IMR-90 (cell line): ENCODE measurements around the gene COL6A5. TPM values are rescaled to one million over a fixed set of nuclear protein-coding genes. Genes with fewer than 3 reads are reported as not detected.

ENCODE experiments used
- ATAC-seq: fragments of 200-7000 bp; cut with Tn5 transposase; 2 replicates; pipeline ENCODE4 v1.9.1; 2020; ENCODE audit warnings: low read depth, mild to moderate bottlenecking, moderate library complexity
- BruUV-seq: library from RNA; stranded (reverse); fragments of 400-500 nt; replicated peaks from 2 replicates; lab custom pipeline; 2021; lab: Mats Ljungman, UMichigan
- CTCF ChIA-PET: fragments of 300-600 bp; formaldehyde crosslinking; extraction: SDS; loops from one replicate; lab custom pipeline; 2021; ENCODE audit warnings: antibody characterized with exemption; lab: Yijun Ruan, JAX
- POLR2A ChIA-PET: fragments of 300-600 bp; sonication (Branson Sonifier 250); formaldehyde crosslinking; loops from one replicate; lab custom pipeline; 2022; ENCODE audit warnings: antibody characterized with exemption; ENCODE audit not compliant: unreplicated experiment; lab: Charles Lee
- DNase-seq: peaks from one replicate; pipeline ENCODE4 v3.0.0; 2013
- H2AFZ ChIP-seq: replicated peaks from 2 replicates; pipeline ENCODE3; 2013; ENCODE audit warnings: low read length, mild to moderate bottlenecking; ENCODE audit not compliant: poor library complexity
- H2AK5ac ChIP-seq: 2 replicates; pipeline ENCODE4 v1.6.1; 2013; ENCODE audit warnings: low read depth, low read length, inconsistent platforms
- H2AK9ac ChIP-seq: replicated peaks from 2 replicates; pipeline ENCODE3; 2013; ENCODE audit warnings: mild to moderate bottlenecking, low read depth, low read length, moderate library complexity; ENCODE audit not compliant: poor library complexity
- H2BK120ac ChIP-seq: 2 replicates; pipeline ENCODE4 v1.6.1; 2013; ENCODE audit warnings: low read depth, low read length, inconsistent platforms
- H2BK15ac ChIP-seq: 3 replicates; pipeline ENCODE4 v1.6.1; 2013; ENCODE audit warnings: low read depth, low read length, inconsistent platforms
- H2BK20ac ChIP-seq: 2 replicates; pipeline ENCODE4 v1.6.1; 2013; ENCODE audit warnings: low read depth, mild to moderate bottlenecking, inconsistent platforms, low read length, moderate library complexity
- H2BK5ac ChIP-seq: 2 replicates; pipeline ENCODE4 v1.6.1; 2013; ENCODE audit warnings: mild to moderate bottlenecking, low read depth, low read length, inconsistent platforms; ENCODE audit not compliant: poor library complexity, severe bottlenecking
- H3K14ac ChIP-seq: replicated peaks from 2 replicates; pipeline ENCODE4 v1.6.1; 2013; ENCODE audit warnings: low read depth, low read length, inconsistent platforms
- H3K18ac ChIP-seq: 2 replicates; pipeline ENCODE4 v1.6.1; 2013; ENCODE audit warnings: low read depth, low read length, control low read depth
- H3K23ac ChIP-seq: 2 replicates; pipeline ENCODE4 v1.6.1; 2013; ENCODE audit warnings: low read depth, low read length, inconsistent platforms
- H3K27ac ChIP-seq: 2 replicates; pipeline ENCODE4 v1.5.1; 2013; ENCODE audit warnings: mild to moderate bottlenecking, control low read depth, low read length; ENCODE audit not compliant: insufficient read depth
- H3K27me3 ChIP-seq: 2 replicates; pipeline ENCODE4 v1.6.1; 2013; ENCODE audit warnings: low read length; ENCODE audit not compliant: control insufficient read depth, insufficient read depth
- H3K36me3 ChIP-seq: 2 replicates; pipeline ENCODE4 v1.6.1; 2013; ENCODE audit warnings: low read length, mixed read lengths; ENCODE audit not compliant: control insufficient read depth, insufficient read depth
- H3K4ac ChIP-seq: 2 replicates; pipeline ENCODE4 v1.6.1; 2013; ENCODE audit warnings: low read depth, low read length, inconsistent platforms
- H3K4me1 ChIP-seq: 2 replicates; pipeline ENCODE4 v1.6.1; 2013; ENCODE audit warnings: low read length, mixed read lengths; ENCODE audit not compliant: control insufficient read depth, insufficient read depth
- H3K4me2 ChIP-seq: 2 replicates; pipeline ENCODE4 v1.6.1; 2013; ENCODE audit warnings: low read depth, mild to moderate bottlenecking, control low read depth, low read length, moderate library complexity
- H3K4me3 ChIP-seq: 2 replicates; pipeline ENCODE4 v1.5.1; 2013; ENCODE audit warnings: low read depth, mild to moderate bottlenecking, control low read depth, low read length, moderate library complexity; ENCODE audit not compliant: insufficient read depth
- H3K56ac ChIP-seq: 2 replicates; pipeline ENCODE4 v1.6.1; 2013; ENCODE audit warnings: low read length, inconsistent platforms; ENCODE audit not compliant: insufficient read depth; ENCODE audit errors: extremely low read depth
- H3K79me1 ChIP-seq, 2 experiments: 2 replicates each; pipeline ENCODE4 v1.6.1; 2013; ENCODE audit warnings: low read length in 2 of 2, inconsistent platforms in 1 of 2, low read depth in 1 of 2
- H3K9ac ChIP-seq: 2 replicates; pipeline ENCODE4 v1.6.1; 2013; ENCODE audit warnings: low read depth, low read length, control low read depth
- H3K9me1 ChIP-seq: 2 replicates; pipeline ENCODE4 v1.6.1; 2013; ENCODE audit warnings: low read length, inconsistent platforms; ENCODE audit not compliant: insufficient read depth
- H3K9me3 ChIP-seq: 2 replicates; pipeline ENCODE4 v1.6.1; 2013; ENCODE audit warnings: low read length; ENCODE audit not compliant: control insufficient read depth, insufficient read depth
- H4K20me1 ChIP-seq: 2 replicates; pipeline ENCODE4 v1.6.1; 2013; ENCODE audit warnings: low read length, inconsistent platforms; ENCODE audit not compliant: insufficient read depth
- H4K5ac ChIP-seq: 2 replicates; pipeline ENCODE4 v1.6.1; 2013; ENCODE audit warnings: mild to moderate bottlenecking, low read depth, low read length, control low read depth
- H4K8ac ChIP-seq, 2 experiments: 2 replicates each; pipeline ENCODE4 v1.6.1; 2013; ENCODE audit warnings: low read depth in 2 of 2, low read length in 2 of 2, control low read depth in 1 of 2, inconsistent platforms in 1 of 2
- H4K91ac ChIP-seq: 2 replicates; pipeline ENCODE4 v1.6.1; 2013; ENCODE audit warnings: low read depth, low read length, inconsistent platforms; ENCODE audit not compliant: insufficient read depth
- CHD1 ChIP-seq: IDR thresholded peaks from 2 replicates; pipeline ENCODE4 v1.6.1; 2012; ENCODE audit warnings: low read depth, low read length, improper control_type of control experiment
- MAFK ChIP-seq: IDR thresholded peaks from 2 replicates; pipeline ENCODE4 v1.6.1; 2012; ENCODE audit warnings: low read depth, low read length, improper control_type of control experiment
- POLR2A ChIP-seq: IDR thresholded peaks from 2 replicates; pipeline ENCODE4 v1.6.1; 2012; ENCODE audit warnings: mild to moderate bottlenecking, low read depth, low read length
- RAD21 ChIP-seq: IDR thresholded peaks from 2 replicates; pipeline ENCODE4 v1.6.1; 2012; ENCODE audit warnings: low read length, improper control_type of control experiment
- WGBS, 2 experiments: methylation state at CpG; one replicate each; pipeline versions ENCODE4 v1.1.5 to v1.1.7; 2013; ENCODE audit warnings: missing lambda C conversion rate in 2 of 2; ENCODE audit not compliant: insufficient read length in 1 of 2; ENCODE audit errors: extremely low coverage in 2 of 2; 5-methylcytosine and 5-hydroxymethylcytosine counted together
- dilution Hi-C: fragments of 300-500 bp; cut with HindIII; formaldehyde crosslinking; loops from one replicate; pipeline ENCODE4 v1.14.3; 2018; ENCODE audit warnings: low sequenced_read_pairs; ENCODE audit not compliant: unreplicated experiment
- in situ Hi-C: fragments of 300-500 bp; cut with MboI; formaldehyde crosslinking; loops from 3 replicates; pipeline ENCODE4 v1.14.3; 2019; ENCODE audit warnings: low sequenced_read_pairs, inconsistent platforms, mixed read lengths
- intact Hi-C: fragments of 100-400 bp; cut with micrococcal nuclease; formaldehyde crosslinking; loops from 2 replicates; pipeline ENCODE4 v1.10.0; 2022
- polyA plus RNA-seq, 3 experiments: library from polyadenylated mRNA; depleted of rRNA; stranded (reverse); fragments of >200 nt; gene quantifications; 2 replicates each; pipeline ENCODE4 v1.2.3, GENCODE V29; 2012; ENCODE audit warnings: low replicate concordance in 1 of 3
- total RNA-seq: library from RNA; depleted of rRNA; stranded (reverse); fragments of >200 nt; gene quantifications from 2 replicates; pipeline ENCODE4 v1.2.3, GENCODE V29; 2012

The COL6A5 gene
- total and polyA plus RNA-seq, 2 of the 4 experiments (the other 2 are of a cell fraction), result not detected

DNA sequence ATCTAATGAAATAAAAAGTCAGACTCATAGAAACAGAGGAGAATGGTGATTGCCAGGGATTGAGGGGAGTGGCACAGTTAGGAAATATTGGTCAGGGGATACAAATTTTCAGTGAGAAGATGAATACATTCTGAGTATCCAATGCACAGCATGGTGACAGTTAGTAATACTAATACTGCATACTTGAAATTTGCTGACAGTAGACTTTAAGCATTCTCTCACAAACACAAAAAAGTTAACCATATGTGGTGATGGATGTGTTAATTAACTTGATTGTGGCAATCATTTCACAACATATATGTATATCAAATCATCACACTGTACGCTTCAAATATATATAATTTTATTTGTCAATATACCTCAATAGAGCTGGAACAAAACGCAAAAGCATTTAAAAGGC, 162.3 kb downstream of the COL6A5 start:
- Histone ChIP-seq H4K20me1 (no peaks in the 10 kb centered on the region), H4K5ac (no peak overlapping the region), H3K4me1 (no peaks in the 10 kb centered on the region), H3K4me2 (no peak overlapping the region), H2BK120ac (no peak overlapping the region), H3K23ac (no peak overlapping the region), H3K27ac (no peak overlapping the region), H3K9me3 (no peaks in the 10 kb centered on the region), H3K36me3 (no peaks in the 10 kb centered on the region), H3K9ac (no peak overlapping the region), H2AFZ (no peak overlapping the region), H3K18ac (no peak overlapping the region), H3K56ac (no peak overlapping the region), H3K14ac (no peak overlapping the region), H2BK20ac (no peak overlapping the region), H3K4ac (no peak overlapping the region), H2AK5ac (no peak overlapping the region), H4K91ac (no peak overlapping the region), H3K79me1 (no peaks in the 10 kb centered on the region), H3K9me1 (no peaks in the 10 kb centered on the region), H3K4me3 (no peak overlapping the region), H2BK15ac (no peak overlapping the region), H2AK9ac (no peak overlapping the region), H2BK5ac (no peak overlapping the region), H4K8ac (no peak overlapping the region), H3K27me3 (no peaks in the 10 kb centered on the region; the same call in 1 of the 2 replicates)
- TF ChIP-seq CHD1 (no peak), POLR2A (no peak), RAD21 (no peak), MAFK (0 out of 2 replicates have a peak, but pooled peaks have one; percentile 52)
- ChIA-PET POLR2A (no interaction called here), CTCF (no interaction called here)
- intact Hi-C loops, result no loop called here
- WGBS, 2 experiments, result no CpG with 5 or more reads among the region's 2 CpGs
- ATAC-seq, result no peak
- in situ Hi-C loops, result no loop called here
- dilution Hi-C loops, result no loop called here
- no TSS peak for BruUV-seq
- DNase-seq, result no peak
